Measurements from ENCODE around the gene TAS2R7.
"Not testable (repeated sequence)": the region's sequence is repeated elsewhere in the genome, so short reads cannot be mapped to it uniquely, and the experiment has no call there.

The TAS2R7 gene, protein sequence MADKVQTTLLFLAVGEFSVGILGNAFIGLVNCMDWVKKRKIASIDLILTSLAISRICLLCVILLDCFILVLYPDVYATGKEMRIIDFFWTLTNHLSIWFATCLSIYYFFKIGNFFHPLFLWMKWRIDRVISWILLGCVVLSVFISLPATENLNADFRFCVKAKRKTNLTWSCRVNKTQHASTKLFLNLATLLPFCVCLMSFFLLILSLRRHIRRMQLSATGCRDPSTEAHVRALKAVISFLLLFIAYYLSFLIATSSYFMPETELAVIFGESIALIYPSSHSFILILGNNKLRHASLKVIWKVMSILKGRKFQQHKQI

DNA sequence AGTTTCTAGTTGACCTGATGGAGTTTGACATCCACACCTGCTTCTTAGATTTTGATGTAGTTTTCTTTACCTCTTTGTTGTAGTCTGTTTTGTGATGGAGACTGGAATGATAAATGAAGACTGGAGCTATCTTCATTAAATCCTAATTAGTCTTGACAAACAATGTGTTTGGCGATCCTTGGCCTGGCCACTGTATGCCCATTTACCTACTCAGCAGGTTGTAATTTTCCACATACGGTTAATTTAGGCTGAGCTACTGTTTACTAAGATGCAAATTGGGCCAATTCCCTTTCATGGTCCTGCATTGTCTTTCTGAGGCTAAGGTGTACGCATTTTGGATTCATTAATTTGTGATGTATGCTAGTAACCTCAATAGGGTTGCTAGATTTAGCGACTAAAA, at the start of gene TAS2R7:
TAS2R7 (minus strand) TSS at position 41 of the 400 bp plus-strand sequence. CDS start 57 bp downstream, outside the sequence.
- DNase-seq = no peak

DNA sequence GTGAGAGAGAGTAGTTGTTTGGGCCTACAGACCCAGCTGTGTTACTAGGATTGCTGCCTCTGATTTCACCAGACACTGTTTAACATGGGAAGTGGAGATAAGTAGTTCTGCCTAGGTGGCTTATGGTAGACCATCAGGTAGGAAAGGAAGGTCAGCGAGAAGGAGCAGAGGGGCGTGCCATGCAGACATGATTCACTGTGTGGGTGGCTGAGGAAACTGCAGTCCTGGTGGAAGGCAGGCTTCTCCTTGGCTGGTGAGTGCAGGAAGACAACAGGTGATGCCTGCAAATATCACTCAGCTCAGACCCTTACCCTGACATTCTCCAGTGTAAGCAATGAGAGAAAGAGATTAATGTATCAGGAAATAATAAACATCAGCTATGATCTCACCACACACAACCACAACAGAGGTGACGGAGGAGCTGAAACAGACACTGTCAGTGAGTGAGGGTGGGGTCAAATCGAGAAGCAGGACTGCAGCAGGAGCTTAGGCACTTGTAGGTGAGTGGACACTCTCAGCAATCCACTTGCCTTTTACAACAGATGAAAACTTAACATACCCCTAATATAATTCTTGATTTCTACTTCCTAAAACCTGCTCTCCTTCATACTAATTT, 48.9 kb upstream of the TAS2R7 start:
- DNase-seq = no peak

DNA sequence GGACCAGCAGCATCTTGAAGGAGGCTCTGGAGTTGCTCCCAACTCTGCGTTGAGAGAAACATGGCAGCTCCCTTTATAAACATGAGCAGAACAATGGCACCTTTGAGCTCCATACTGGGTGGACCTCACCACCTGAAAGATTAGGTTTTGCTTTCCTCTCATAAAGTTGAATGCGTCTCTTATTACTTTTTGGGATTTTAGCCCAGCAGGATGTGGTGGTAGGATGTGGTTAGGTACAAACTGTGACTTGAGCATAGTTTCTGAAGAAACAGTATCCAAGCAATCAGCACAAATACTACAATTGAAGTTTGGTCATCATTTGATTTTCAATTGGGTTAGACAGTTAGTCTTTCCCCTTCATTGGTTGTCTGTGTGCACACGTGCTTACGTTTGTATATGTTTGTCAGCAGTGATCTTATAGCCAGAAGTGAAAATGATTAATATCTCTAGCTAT, 47.0 kb upstream of the TAS2R7 start, which contains the start of gene PRR4:
PRR4 (minus strand) TSS at position 51 of the 454 bp plus-strand sequence; CDS start at position 13, 38 bp downstream.
- no peak for DNase-seq

DNA sequence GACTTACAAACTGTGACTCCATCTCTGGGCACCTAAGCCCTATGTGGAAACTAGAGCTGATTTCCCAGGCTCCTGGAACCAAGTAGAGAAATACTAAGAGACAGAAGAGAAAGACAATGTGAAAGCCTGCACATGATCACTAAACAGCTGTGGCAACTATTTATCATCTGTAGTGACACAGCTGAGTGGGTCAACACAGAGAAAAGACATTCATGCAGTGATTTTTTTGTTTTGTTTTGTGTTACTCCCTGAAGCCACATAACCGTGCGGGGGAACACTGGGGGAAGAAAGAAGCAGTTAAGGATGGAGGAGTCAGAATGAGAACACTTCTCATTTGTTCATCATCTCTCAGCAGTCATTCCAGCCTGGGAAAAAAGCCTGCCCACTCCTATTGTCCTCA, 45.3 kb upstream of the TAS2R7 start:
- no peak for DNase-seq

DNA sequence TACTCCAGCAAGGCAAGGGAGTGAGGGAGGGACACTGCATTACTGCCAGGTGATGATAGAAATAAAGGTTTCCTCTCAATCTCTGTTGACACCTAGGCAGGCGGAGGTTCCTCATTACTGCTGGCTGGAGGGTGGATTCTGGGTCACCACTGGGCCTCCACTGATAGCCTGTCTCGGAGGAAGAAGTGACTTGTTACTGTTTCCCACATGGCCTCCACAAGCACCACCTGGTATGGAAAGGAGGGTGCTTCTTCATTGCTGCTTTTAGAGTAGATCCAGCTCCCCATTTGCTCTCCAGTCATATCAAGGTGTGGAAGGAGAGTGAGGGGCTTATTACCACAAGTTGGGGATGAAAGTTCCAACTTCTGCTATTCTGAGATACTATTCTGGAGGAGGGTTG, 40.4 kb upstream of the TAS2R7 start:
- no peak for DNase-seq

DNA sequence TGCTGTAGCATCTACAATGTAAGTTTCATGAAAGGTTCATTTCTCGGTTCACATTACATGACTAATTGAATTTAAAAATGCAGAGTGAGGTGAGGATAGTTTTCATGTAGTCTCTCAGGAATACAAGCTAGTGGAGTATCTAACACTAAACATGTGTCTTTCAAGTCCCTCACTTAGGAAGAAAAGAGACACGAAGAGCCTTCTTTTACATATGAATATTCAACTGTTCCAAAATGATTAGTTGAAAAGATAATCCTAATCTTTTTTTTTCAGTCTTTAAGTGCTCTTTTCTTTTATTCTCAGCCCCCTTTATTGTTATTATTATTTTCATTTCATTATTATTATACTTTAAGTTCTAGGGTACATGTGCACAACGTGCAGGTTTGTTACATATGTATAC, 36.0 kb upstream of the TAS2R7 start:
- DNase-seq = no peak

DNA sequence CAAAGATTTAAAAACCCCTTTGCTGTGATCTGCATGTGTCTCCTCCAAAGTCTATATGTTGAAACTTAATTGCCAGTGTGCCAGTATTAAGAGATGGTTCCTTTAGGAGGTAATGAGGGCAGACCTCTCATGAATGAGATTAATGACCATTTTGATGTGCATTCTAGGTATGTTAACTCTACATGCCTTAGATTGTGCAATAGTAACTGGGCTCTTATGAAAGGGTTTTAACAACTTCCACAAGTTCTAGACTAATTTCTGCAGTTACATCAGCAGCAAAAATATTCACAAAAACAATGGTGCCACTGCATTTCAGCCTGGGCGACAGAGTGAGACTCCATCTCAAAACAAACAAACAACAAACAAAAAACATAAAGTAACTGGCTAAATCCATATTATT, 27.6 kb upstream of the TAS2R7 start:
- no peak for DNase-seq

DNA sequence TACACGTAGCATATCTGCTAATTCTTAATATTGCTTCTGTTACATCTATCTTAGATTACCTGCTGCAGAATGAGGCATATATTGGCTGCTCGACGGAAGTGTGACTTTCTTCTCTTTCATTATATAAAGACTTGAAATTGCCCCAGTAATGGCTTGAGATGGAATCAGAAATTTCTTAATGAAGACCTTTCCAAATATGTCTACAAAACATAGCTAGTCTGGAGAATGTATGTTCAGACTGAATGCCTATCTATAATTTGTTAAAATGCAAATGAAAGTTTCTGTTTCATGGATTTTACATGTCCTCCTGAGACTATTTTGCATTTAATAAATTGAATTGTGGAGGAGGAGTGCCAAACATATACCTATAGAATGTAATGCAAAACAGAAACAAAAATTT, 23.8 kb upstream of the TAS2R7 start, which contains the start of gene TAS2R10:
TAS2R10 (minus strand) TSS at position 101 of the 400 bp plus-strand sequence; CDS start at position 12, 89 bp downstream.
- no peak for DNase-seq

DNA sequence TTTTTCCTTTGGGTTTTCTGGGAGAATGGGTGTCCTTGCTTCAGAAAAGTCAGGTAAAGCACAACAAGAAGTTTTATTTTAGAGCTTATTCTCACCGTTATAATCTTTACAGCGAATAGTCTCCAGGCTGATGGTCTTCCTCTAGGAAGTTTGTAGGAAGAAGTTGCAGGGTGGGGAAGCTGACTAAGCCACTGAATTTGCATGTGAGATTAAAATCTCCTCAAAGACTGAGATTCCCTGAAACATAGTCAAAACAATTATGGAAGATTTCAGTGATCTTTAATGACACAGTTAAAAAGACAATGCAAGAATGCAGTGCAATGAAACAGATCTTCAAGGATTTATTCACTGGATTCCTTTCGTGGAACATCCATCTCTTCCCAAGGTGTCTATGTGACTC, 22.5 kb upstream of the TAS2R7 start:
- DNase-seq = no peak

DNA sequence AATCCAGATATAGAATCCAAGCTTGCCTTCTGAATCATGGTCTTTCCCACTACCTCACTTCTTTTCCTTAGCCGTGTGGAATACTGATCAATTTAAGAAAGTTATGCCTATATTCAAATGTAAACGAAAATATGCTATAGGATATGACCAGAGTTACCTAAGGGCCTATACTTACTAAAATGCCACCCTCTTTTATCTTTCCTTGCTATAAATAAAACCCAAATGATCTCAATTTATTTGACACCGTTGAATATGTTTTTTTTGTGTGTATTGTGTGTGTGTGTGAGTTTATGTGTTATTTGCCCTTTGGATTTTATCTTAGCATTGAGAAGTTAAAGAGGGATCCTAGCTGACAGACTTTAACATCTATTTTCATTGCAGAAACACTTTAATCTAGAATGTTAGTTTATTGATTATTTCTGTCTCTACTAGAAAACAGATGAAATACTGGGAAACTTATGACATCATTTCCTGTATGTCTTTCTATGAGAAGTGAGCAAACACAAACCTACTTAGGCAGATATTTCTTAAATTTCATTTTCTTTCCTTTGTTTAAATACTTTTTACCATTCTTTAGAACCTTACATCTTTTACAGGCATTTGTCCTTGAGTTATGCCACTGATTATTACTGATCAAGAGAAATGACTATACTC, 9.6 kb upstream of the TAS2R7 start:
- no peak for DNase-seq

DNA sequence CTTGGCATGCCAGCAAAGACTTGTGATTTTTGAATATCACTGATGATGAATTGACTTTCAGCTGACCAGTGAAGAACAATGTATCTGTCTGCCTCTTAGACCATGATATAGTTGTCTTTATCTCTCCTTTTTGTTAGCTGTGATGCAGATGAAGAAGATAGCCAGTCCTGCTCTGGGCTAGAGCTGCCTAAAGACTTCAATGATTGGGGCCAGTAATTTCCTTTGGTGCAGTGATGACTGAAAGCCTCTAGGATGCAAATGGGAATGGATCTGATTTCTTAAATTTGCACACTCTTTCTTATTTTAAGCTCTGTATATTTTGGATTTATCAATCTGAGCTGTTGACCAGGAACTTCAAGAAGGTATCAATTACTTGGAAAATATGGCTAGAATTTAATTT, 7.6 kb upstream of the TAS2R7 start, which contains the start of gene TAS2R9:
TAS2R9 (minus strand) TSS at position 101 of the 400 bp plus-strand sequence; CDS start at position 8, 93 bp downstream.
- DNase-seq = no peak

DNA sequence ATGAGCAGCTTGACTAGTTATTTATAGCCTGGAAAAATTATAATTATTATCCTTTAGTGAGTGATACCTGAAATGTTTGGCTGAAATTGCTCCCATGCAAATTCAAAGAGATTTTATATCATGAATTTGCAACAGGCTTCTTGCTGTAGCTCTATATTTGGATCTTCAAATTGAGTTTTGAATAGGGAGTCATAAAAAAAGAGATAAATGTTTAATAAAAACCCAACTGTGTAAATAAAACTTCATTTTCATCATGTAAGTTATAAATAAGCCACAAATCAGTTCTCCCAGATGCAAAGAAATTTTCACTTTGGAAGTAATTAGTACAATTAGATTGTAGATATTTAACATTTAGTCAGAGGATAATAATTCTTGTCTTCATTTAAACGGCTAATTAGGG, 4.8 kb upstream of the TAS2R7 start, which contains the start of gene TAS2R8:
TAS2R8 (minus strand) TSS at position 101 of the 400 bp plus-strand sequence. CDS start 306 bp downstream, outside the sequence.
- DNase-seq = no peak

DNA sequence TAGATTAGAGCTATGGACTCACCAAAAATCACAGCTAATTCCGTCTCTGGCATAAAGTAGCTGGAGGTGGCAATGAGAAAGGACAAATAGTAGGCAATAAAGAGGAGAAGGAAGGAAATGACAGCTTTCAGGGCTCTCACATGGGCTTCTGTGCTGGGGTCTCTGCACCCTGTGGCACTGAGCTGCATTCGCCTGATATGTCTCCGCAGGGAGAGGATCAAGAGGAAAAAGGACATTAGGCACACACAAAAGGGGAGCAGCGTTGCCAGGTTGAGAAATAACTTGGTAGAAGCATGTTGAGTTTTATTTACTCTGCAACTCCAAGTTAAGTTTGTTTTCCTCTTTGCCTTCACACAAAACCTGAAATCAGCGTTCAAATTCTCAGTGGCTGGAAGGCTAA, 686 bp downstream of the TAS2R7 start:
- DNase-seq = no peak

DNA sequence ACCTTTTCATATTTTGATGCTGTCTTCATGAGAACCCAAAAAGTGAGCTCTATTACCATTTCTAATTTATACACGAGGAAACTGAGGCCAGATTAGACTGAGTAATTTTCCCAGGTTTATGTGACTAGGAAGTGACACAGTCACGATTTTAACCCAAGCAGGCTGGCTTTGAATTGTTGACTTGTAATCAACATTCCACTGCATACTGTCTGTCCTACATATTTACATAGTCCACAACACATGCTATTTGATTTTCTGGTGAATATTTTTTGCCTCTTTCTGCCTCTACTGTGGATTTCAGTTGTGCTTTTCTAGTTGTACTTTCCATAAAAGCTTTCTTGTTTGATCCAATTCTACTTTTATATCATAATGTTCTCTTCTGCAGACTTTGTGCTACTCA, 8.2 kb downstream of the TAS2R7 start:
- DNase-seq = no peak

DNA sequence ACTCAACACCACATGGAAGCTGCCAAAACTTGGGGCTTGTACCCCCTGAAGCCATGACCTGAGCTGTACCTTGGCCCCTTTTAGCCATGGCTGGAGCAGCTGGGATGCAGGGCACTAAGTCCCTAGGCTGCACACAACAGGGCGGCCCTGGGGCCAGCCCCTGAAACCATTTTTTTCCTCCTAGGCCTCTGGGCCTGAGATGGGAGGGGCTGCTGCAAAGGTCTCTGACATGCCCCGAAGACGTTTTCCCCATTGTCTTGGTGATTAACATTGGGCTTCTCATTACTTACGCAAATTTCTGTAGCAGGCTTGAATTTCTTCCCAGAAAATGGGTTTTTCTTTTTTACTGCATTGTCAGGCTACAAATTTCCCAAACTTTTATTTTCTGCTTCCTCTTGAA, 10.7 kb downstream of the TAS2R7 start:
- not testable (repeated sequence) for DNase-seq

DNA sequence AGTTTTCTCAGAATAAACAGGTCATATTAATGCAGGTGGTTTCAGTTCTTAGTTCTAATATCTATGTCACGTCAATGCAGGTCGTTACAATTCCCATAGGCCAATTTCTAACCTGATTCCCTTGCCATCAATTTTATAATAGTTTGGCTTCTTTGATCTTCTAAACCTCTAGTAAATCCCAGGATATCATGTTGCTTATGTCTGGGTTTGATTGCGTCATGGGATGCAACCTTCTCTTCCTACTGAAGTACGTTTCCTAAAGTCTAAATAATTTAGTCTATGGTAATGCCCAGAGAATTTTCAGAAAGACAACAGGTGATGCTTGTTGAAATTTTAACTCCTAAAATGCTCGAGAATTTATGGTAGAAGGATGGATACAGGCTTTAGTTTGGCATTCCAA, 19.2 kb downstream of the TAS2R7 start:
- no peak for DNase-seq

DNA sequence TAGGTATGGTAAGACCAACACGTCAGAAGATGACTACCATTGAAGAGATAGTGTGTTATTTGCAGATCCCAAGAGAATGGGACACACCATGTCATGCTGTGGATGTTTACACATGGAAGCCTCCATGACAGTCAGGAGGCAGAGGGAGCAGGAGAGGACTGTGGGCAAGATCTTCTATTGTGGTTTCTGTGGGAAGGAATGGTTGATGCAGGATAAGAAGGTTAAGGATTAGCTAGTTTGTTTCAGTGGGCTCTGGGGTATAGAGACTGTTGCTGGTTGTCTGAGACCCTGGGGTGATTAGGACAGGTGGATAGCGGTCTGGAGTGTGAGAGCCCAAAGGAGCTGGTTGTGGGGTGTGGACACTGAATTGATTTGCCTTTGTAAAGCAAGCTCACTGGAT, 23.3 kb downstream of the TAS2R7 start:
- no peak for DNase-seq

DNA sequence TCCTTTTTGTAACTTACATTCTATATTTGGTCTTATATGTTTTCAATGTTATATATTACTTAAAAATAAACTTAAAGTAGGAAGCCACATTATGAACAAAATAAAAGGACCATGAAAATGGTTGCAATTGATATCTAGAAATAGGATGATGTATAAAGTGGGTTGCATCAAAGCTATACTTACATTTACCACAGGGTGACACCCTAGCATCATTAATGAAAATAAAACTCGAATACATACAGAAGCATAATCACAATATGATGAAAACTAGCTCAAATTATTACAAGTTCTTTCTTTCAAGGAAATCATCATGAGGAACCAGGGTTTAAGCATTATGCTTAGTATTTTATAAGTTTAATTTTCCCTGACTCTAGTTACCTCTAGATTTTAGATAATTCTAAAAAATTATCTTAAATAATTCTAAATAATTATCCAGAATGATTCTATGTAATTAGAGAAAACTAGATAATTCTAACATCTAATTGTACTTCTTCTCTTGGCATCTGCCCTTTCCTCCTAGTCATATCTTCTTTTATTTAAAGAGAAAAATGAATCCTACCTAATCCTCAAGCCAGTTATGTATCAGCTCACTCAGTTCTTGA, 31.2 kb downstream of the TAS2R7 start:
- no peak for DNase-seq

DNA sequence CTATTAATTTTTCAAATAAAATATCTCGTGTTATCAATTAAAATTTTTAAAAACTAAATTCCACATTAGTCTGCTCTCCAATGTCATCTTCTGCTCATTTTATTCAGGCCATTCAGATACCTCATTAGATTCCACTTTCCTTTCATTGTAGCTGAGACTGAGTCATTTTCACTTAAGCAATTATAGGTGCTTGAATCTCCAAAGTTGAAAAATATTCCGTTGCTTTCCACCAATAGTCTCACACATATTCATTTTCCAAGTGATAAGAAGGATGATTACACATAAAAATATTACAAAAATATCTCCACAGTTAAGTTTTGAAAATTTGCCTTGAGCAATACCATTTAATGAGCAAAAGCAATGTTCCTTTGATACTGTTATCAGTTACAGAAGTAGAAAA, 42.8 kb downstream of the TAS2R7 start:
- DNase-seq = no peak

DNA sequence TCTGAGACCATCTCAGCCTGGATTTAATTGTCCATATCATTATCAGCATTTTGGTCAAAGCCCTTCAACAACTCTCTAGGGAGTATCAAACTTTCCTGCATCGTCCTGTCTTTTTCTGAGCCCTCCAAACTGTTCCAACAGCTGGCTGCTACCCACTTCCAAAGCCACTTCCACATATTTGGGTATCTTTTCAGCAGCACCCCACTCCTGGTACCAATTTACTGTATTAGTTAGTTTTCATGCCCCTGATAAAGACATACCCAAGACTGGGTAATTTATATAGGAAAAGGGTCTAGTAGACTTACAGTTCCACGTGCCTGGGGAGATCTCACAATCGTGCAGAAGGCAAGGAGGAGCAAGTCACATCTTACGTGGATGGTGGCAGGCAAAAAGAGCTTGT, 46.2 kb downstream of the TAS2R7 start:
- DNase-seq = no peak

DNA sequence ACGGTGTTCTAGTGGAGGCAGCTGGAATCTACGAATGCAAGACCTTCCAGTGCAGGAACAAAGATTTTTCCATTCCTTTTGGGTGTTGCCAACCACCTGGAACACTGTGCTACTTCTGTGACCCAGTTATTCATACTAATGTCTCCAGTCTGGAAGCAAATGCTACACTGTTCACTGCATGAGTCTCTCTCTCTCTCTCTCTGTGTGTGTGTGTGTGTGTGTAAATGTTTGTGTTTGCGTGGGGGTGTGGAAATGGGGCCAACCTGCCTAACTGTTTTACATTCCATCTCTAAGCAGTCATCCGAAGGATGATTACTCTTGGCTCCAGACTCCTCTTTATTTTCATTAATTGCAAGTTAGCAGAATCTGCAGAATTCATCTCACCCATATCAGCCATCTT, 49.4 kb downstream of the TAS2R7 start:
- DNase-seq = no peak
